Epithelial cell of esophagus (primary cell): ENCODE measurements around the gene PRDM7.
"Not testable (repeated sequence)": the region's sequence is repeated elsewhere in the genome, so short reads cannot be mapped to it uniquely, and the experiment has no call there.

Experiments
- DNase-seq: peaks from one replicate; pipeline ENCODE4 v3.0.0; 2010; ENCODE audit warnings: low read depth
- H3K4me3 ChIP-seq: 2 replicates; pipeline ENCODE4 v1.5.1; 2011; ENCODE audit warnings: mild to moderate bottlenecking, low read length, control low read depth
- TF ChIP-seq, protein P1 (sequence below): IDR thresholded peaks from 2 replicates; pipeline ENCODE4 v1.5.1; 2011; ENCODE audit warnings: low read depth, mild to moderate bottlenecking, low read length, control low read depth, inconsistent platforms; ENCODE audit not compliant: insufficient read depth; ENCODE audit errors: missing control alignments

PRDM7 gene

DNA sequence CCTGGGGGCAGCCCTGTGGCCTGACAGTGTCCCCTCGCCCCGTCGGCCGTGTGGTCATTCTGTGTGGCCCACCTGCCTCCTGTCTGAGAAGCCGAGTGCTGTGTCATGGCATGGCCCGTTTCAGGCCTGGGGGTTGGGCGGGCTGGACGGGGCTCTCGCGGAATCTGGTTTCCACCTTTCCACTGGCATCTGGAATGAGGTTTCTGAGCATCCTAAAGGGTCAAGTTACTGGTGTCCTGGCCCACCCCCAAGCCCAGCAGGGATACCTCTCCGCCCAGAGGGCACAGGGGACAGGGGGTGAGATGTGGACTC is 65.7 kb downstream of the PRDM7 start:
- H3K4me3 ChIP-seq: no peak overlapping the region
- DNase-seq: no peak
- TF ChIP-seq, protein P1, sequence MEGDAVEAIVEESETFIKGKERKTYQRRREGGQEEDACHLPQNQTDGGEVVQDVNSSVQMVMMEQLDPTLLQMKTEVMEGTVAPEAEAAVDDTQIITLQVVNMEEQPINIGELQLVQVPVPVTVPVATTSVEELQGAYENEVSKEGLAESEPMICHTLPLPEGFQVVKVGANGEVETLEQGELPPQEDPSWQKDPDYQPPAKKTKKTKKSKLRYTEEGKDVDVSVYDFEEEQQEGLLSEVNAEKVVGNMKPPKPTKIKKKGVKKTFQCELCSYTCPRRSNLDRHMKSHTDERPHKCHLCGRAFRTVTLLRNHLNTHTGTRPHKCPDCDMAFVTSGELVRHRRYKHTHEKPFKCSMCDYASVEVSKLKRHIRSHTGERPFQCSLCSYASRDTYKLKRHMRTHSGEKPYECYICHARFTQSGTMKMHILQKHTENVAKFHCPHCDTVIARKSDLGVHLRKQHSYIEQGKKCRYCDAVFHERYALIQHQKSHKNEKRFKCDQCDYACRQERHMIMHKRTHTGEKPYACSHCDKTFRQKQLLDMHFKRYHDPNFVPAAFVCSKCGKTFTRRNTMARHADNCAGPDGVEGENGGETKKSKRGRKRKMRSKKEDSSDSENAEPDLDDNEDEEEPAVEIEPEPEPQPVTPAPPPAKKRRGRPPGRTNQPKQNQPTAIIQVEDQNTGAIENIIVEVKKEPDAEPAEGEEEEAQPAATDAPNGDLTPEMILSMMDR: no peak

DNA sequence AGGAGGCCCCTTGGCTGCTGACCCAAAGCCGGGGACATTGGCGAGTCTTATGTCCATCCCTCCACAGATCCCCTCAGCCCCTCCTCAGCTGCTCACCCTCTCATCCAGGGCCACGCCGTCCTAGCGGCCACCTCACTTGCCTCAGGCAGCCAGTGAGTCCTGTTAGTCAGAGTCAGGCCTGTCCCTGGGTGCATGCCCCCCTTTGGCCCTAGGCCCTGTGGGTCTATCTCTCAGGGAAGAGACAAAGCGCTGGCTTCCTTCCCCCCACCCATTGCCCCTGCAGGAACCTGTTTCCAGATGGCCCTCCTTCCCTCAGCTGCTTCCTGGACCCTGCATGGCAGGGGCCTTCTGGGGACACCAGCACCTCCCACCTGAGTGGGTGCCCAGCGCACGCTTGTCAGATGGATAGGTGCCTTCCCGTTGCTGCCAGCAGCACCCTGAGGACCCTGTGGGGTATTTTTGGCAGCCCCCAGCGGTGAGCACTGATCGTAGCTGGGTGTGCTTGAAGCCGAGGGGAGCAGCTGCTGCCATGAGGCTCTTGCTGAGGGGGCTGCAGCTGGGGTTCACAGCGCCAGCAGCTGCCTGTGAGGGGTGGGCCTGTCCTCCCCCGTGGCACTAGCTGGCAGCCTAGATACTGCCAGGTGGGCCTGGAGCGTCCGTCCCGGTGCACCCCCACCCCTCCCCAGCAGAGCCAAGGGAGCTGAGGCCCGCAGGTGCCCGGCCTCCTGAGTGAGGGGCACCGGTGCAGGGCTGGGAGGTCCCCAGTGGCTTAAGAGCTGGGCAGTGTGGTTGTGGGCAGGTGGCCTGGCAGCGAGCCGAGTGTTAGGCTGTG is 66.2 kb downstream of the PRDM7 start:
- no peak for DNase-seq
- H3K4me3 ChIP-seq: no peak overlapping the region
- TF ChIP-seq, protein P1: no peak

DNA sequence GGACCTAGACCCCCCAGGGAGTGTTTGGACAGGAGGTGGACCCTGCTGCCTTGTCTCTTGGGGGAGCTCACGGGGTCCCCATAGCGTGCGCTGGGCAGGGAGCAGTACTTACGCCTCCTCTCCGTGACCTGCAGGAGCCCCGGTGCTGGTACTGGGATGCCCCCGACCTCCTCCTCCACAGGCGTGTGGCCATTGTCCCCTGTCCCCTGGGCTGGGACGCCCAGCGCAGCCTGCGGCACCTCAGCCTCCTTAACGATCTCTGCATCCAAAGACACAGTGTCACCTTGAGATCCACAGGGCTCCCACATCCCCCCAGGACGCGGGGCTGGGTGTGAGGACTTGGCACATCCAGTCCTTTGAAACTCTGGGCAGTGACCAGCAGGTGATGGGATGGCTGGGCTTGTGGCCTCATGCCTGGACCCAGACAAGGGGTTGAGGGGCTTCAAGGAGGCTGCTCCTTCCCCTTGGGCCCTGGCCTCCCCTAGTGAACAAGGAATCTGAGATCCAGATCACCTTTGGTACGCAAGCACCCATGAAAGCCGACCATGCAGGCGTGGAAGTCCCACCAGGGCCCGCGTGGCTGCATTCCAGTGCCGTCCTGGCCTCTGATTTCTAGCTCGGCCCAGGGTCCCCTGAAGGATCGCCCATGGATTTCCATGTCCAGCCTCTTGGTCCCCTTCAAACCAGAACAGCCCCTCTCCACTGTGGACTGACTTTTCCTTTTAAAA is 67.8 kb downstream of the PRDM7 start:
- DNase-seq: no peak
- H3K4me3 ChIP-seq: no peak overlapping the region
- TF ChIP-seq, protein P1: no peak

DNA sequence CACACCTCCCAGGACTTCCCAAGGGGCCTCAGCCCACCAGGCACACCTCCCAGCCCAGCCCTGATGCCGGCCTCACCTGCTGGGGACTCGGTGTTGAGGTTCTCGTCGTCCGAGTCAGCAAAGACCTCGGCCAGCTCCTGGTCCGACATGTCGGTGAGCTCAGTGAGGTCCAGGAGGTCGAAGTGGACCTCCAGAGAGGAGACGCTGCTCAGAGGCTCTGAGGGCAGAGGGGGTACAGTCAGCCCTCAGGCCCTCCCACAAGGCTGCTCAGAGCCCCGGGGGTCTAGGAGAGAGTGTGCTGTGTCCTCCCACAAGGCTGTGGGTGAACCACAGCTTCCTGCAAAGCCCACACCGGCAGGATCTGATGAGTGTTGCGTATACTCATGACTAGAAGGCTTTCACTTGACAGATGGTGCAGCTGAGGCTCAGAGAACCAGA is 68.4 kb downstream of the PRDM7 start:
- H3K4me3 ChIP-seq: no peak overlapping the region

DNA sequence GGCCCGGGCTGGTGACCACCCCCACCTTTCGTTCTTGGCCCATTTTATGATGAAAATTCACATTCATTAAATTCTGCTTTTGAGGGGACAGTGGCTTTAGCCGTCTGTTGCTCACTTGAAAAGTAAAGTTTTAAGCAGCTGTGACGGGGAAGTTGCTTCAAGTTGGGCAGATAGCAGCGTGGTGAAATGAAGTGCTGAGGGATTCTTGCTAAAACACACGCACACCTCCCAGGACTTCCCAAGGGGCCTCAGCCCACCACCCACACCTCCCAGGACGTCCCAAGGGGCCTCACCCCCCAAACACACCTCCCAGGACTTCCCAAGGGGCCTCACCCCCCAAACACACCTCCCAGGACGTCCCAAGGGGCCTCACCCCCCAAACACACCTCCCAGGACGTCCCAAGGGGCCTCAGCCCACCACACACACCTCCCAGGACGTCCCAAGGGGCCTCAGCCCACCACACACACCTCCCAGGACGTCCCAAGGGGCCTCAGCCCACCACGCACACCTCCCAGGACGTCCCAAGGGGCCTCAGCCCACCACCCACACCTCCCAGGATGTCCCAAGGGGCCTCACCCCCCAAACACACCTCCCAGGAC is 69.4 kb downstream of the PRDM7 start:
- DNase-seq, H3K4me3 ChIP-seq: not testable (repeated sequence)

More for the DNA sequence above, 68.4 kb downstream of the PRDM7 start:
- DNase-seq: no peak
- TF ChIP-seq, protein P1: no peak

DNA sequence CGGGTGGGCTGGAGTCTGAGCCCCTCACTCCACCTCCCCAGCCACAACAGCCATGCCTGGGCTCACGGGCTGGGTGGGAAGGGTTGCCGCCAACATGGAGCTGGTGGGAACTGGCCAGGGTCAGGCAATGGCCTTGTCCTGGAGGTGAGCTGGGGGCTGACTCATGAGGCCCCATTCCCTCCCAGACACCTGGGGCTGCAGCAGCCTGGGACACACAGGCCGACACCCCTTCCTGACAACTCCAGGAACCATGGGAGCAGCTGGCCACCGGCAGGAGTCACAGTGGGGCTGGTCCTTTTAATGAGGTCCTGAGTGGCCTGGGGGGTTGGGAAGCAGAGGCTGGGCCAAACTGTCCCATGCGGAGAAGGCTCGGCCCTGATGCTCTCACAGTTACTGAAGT is 70.1 kb downstream of the PRDM7 start:
- no peak for DNase-seq
- TF ChIP-seq, protein P1: no peak
- H3K4me3 ChIP-seq: no peak overlapping the region
